Measurements from ENCODE around the gene CLASRP.

DNA sequence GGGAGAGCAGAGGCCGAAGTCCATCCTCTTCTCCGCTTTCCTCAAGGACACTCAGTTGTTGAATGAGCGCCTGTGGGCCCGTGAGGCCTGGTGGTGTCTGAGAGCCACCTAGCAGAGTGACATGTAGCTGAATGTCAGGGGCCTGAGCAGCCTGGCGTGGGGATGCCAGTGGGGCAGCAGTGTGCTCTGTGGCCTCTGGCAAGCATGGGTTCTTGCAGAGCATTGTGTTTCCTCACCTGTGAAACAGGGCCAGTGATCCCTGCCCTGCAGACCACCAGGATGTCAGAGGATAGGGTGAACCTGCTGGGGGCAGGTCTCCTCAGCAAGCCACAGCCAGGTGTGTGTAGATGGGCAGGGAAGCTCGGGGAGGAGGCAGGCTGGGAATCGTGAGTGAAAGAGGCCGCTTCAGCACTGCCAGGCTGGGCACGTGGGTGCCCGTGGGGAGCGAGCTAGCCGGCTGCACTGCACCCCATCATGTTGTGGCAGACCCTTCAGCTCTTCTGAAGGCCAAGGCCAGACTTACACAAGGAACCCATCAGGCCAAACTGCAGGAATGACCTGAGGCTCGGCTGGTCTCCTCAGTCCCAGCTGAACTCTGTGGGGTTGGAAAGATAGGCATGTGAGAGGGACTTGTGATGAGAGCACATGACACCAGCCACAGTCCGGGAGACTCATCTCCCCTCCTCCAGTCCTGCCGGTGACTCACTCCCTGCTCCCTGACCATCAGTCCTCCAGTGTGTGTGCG lies 59.1 kb downstream of the CLASRP start:
- no peak for TF ChIP-seq POLR2A (IDR thresholded peaks at IDR 0.05; ENCODE audit: low read length)
- no peak for TF ChIP-seq GATA1 (IDR thresholded peaks at IDR 0.05; ENCODE audit: low read depth, low read length)

All from erythroblast (primary cell).